ENCODE data around the gene ERG. TPM values are rescaled to one million over a fixed set of nuclear protein-coding genes. Genes with fewer than 3 reads are reported as not detected.

Gene ERG
- total and polyA plus RNA-seq, 4 donors: 8.6 to 30.3 (median 21.0) TPM

DNA sequence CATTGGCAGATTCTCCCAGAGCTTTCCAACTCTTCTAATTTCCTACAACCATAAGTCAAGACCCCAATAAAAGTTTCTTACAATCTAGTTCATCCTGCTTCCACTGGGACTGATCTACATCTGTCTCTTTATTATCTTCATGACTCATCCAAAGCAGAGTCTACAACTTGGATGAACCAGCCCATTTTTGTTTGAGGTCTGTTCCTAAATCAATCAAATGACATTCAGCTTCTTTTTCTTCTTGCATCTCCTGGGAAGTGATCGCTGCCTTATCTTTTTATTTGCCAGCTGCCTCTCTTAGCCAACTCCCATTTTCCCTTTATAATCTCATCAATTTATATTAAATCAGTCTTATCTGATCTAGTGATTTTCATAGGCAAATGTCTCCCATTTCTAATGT, 105.6 kb downstream of the ERG start:
- H3K36me3 ChIP-seq (ENCODE audit: control insufficient read depth in 4 of 4, insufficient read depth in 4 of 4, low read length in 4 of 4): peaks cover 0 to 3% (median 1%) of the 10 kb centered on the region in 4 donors
- 60 to 76% methylated on average over 1 of the region's 1 CpG for WGBS, 2 donors
- DNase-seq (no peak), ATAC-seq (ENCODE audit: insufficient read depth, low FRiP score) (no peak)
- no peaks in the 10 kb centered on the region for H3K27me3 ChIP-seq (ENCODE audit: control insufficient read depth in 3 of 3, insufficient read depth in 3 of 3, low read length in 2 of 3)
- no peak overlapping the region for H3K27ac ChIP-seq (ENCODE audit: low read depth in 1 of 2, low read length in 1 of 2)
- H3K9me3 ChIP-seq (ENCODE audit: control insufficient read depth in 4 of 4, insufficient read depth in 3 of 4, low read length in 3 of 4): peaks cover 0 to 2% (median 0%) of the 10 kb centered on the region in 4 donors
- H3K9ac ChIP-seq (ENCODE audit: insufficient read depth in 1 of 2, low read length in 2 of 2): no peak overlapping the region
- H3K4me3 ChIP-seq: no peak overlapping the region
- TF ChIP-seq, protein P1, sequence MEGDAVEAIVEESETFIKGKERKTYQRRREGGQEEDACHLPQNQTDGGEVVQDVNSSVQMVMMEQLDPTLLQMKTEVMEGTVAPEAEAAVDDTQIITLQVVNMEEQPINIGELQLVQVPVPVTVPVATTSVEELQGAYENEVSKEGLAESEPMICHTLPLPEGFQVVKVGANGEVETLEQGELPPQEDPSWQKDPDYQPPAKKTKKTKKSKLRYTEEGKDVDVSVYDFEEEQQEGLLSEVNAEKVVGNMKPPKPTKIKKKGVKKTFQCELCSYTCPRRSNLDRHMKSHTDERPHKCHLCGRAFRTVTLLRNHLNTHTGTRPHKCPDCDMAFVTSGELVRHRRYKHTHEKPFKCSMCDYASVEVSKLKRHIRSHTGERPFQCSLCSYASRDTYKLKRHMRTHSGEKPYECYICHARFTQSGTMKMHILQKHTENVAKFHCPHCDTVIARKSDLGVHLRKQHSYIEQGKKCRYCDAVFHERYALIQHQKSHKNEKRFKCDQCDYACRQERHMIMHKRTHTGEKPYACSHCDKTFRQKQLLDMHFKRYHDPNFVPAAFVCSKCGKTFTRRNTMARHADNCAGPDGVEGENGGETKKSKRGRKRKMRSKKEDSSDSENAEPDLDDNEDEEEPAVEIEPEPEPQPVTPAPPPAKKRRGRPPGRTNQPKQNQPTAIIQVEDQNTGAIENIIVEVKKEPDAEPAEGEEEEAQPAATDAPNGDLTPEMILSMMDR (IDR thresholded peaks at IDR 0.05; ENCODE audit: control extremely low read depth, extremely low read depth): no peak
- H3K4me1 ChIP-seq (ENCODE audit: control insufficient read depth in 5 of 5, insufficient read depth in 5 of 5, low read length in 5 of 5): peaks cover 0 to 2% (median 0%) of the 10 kb centered on the region in 5 donors

DNA sequence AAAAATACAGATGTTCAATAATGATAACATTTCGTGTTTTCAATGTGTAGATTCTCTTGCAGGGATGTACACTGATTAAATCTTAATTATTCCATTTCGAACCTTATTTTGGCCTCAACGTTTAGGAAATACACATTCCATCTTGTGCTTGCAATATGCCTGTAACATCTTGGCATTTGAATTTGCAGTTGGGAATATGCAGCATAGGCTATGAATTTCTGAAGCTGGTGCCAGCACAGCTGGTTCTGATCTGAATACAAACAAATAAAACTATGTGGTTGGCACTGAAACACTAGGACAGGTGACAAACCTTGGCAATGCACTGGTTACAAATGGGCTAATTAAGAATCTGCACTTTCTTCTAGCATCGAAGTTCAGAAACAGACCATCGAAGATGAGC, 108.4 kb downstream of the ERG start:
- Histone ChIP-seq H3K4me1 (ENCODE audit: control insufficient read depth in 5 of 5, insufficient read depth in 5 of 5, low read length in 5 of 5) (peaks cover 0 to 5% (median 0%) of the 10 kb centered on the region in 5 donors), H3K27me3 (ENCODE audit: control insufficient read depth in 3 of 3, insufficient read depth in 3 of 3, low read length in 2 of 3) (no peaks in the 10 kb centered on the region), H3K27ac (ENCODE audit: low read depth in 1 of 2, low read length in 1 of 2) (no peak overlapping the region), H3K36me3 (ENCODE audit: control insufficient read depth in 4 of 4, insufficient read depth in 4 of 4, low read length in 4 of 4) (peaks cover 0 to 5% (median 2%) of the 10 kb centered on the region in 4 donors), H3K9me3 (ENCODE audit: control insufficient read depth in 4 of 4, insufficient read depth in 3 of 4, low read length in 3 of 4) (peaks cover 0 to 2% (median 0%) of the 10 kb centered on the region in 4 donors), H3K9ac (ENCODE audit: insufficient read depth in 1 of 2, low read length in 2 of 2) (no peak overlapping the region), H3K4me3 (no peak overlapping the region)
- TF ChIP-seq, protein P1 (IDR thresholded peaks at IDR 0.05; ENCODE audit: control extremely low read depth, extremely low read depth): no peak
- ATAC-seq (ENCODE audit: insufficient read depth, low FRiP score) (no peak), DNase-seq (peak in 1 of 3 donors; percentile 25)
- 74 to 83% methylated on average over 5 of the region's 5 CpGs for WGBS, 2 donors

GRCh38 chr21:38389354-38389676, 109.0 kb downstream of the ERG start:
- H3K4me1 ChIP-seq (ENCODE audit: control insufficient read depth in 5 of 5, insufficient read depth in 5 of 5, low read length in 5 of 5): peaks cover 0 to 5% (median 0%) of the 10 kb centered on the region in 5 donors
- H3K9ac ChIP-seq (ENCODE audit: insufficient read depth in 1 of 2, low read length in 2 of 2): no peak overlapping the region
- no peak overlapping the region for H3K4me3 ChIP-seq
- ATAC-seq (ENCODE audit: insufficient read depth, low FRiP score) (no peak), DNase-seq (no peak)
- TF ChIP-seq, protein P1 (IDR thresholded peaks at IDR 0.05; ENCODE audit: control extremely low read depth, extremely low read depth): no peak
- WGBS, 2 donors: 63 to 87% methylated on average over 2 of the region's 2 CpGs
- H3K27me3 ChIP-seq (ENCODE audit: control insufficient read depth in 3 of 3, insufficient read depth in 3 of 3, low read length in 2 of 3): no peaks in the 10 kb centered on the region
- peaks cover 0 to 5% (median 2%) of the 10 kb centered on the region in 4 donors for H3K36me3 ChIP-seq (ENCODE audit: control insufficient read depth in 4 of 4, insufficient read depth in 4 of 4, low read length in 4 of 4)
- H3K9me3 ChIP-seq (ENCODE audit: control insufficient read depth in 4 of 4, insufficient read depth in 3 of 4, low read length in 3 of 4): peaks cover 0 to 2% (median 0%) of the 10 kb centered on the region in 4 donors
- H3K27ac ChIP-seq (ENCODE audit: low read depth in 1 of 2, low read length in 1 of 2): no peak overlapping the region
